Measurements from ENCODE around the gene OMG. TPM values are rescaled to one million over a fixed set of nuclear protein-coding genes. Genes with fewer than 3 reads are reported as not detected.

Gene OMG
- total RNA-seq, 1 experiment from 2014 or later, result 0.16 TPM

- no peaks in the 10 kb centered on the region for H3K9me3 Mint-ChIP-seq (ENCODE audit: unreplicated experiment)
- H3K36me3 Mint-ChIP-seq (ENCODE audit: insufficient read depth, unreplicated experiment), result peaks cover 24% of the 10 kb centered on the region
- DNase-seq (ENCODE audit: unreplicated experiment), result no peak
- peak overlapping the region; percentile 90 for H3K27ac Mint-ChIP-seq (ENCODE audit: low read depth, unreplicated experiment)
- no TSS peak for BruUV-seq (replicated peaks)
- POLR2A ChIA-PET, result interaction anchor here (1.4 to 1.8 kb wide), 3 partner anchors 9 to 76 kb away, joined by 3 to 26 read pairs (median 3); no protein-coding TSS in a partner anchor
- peaks cover 38% of the 10 kb centered on the region for H3K4me1 Mint-ChIP-seq (ENCODE audit: insufficient read depth, unreplicated experiment)
- CTCF ChIA-PET, result no interaction called here
- no peak for TF ChIP-seq CTCF (IDR thresholded peaks at IDR 0.05; ENCODE audit: unreplicated experiment)
- intact Hi-C loops (cut with micrococcal nuclease), result no loop called here
- H3K4me3 Mint-ChIP-seq (ENCODE audit: unreplicated experiment), result no peak overlapping the region
- no peaks in the 10 kb centered on the region for H3K27me3 Mint-ChIP-seq (ENCODE audit: insufficient read depth, unreplicated experiment)
Measured at GRCh38 chr17:31328160-31328535, 31.1 kb upstream of the OMG start.

GRCh38 chr17:31327534-31328159 is 30.6 kb upstream of the OMG start:
- Mint-ChIP-seq H3K36me3 (ENCODE audit: insufficient read depth, unreplicated experiment) (peaks cover 24% of the 10 kb centered on the region), H3K4me3 (ENCODE audit: unreplicated experiment) (no peak overlapping the region), H3K27me3 (ENCODE audit: insufficient read depth, unreplicated experiment) (no peaks in the 10 kb centered on the region), H3K4me1 (ENCODE audit: insufficient read depth, unreplicated experiment) (peaks cover 38% of the 10 kb centered on the region), H3K27ac (ENCODE audit: low read depth, unreplicated experiment) (peak overlapping the region; percentile 90), H3K9me3 (ENCODE audit: unreplicated experiment) (no peaks in the 10 kb centered on the region)
- intact Hi-C loops (cut with micrococcal nuclease), result no loop called here
- ChIA-PET CTCF (no interaction called here), POLR2A (interaction anchor here (1.8 kb wide), 1 partner anchor 8 kb away, joined by 26 read pairs; no protein-coding TSS in a partner anchor)
- BruUV-seq (replicated peaks), result no TSS peak
- DNase-seq (ENCODE audit: unreplicated experiment), result peak; percentile 78
- TF ChIP-seq CTCF (IDR thresholded peaks at IDR 0.05; ENCODE audit: unreplicated experiment), result no peak

- no peaks in the 10 kb centered on the region for H3K9me3 Mint-ChIP-seq (ENCODE audit: unreplicated experiment)
- ChIA-PET CTCF (no interaction called here), POLR2A (interaction anchor here (1.1 to 2.0 kb wide), 4 partner anchors 10 to 72 kb away, joined by 3 to 5 read pairs (median 4); partner anchors contain the start of gene EVI2B)
- intact Hi-C loops (cut with micrococcal nuclease), result no loop called here
- no peaks in the 10 kb centered on the region for H3K27me3 Mint-ChIP-seq (ENCODE audit: insufficient read depth, unreplicated experiment)
- TF ChIP-seq CTCF (IDR thresholded peaks at IDR 0.05; ENCODE audit: unreplicated experiment), result no peak
- H3K4me1 Mint-ChIP-seq (ENCODE audit: insufficient read depth, unreplicated experiment), result peaks cover 32% of the 10 kb centered on the region
- BruUV-seq (replicated peaks), result no TSS peak
- DNase-seq (ENCODE audit: unreplicated experiment), result no peak
- H3K36me3 Mint-ChIP-seq (ENCODE audit: insufficient read depth, unreplicated experiment), result peaks cover 21% of the 10 kb centered on the region
- no peak overlapping the region for H3K4me3 Mint-ChIP-seq (ENCODE audit: unreplicated experiment)
- H3K27ac Mint-ChIP-seq (ENCODE audit: low read depth, unreplicated experiment), result peak overlapping the region; percentile 20
Measured at GRCh38 chr17:31323551-31323950, 26.5 kb upstream of the OMG start.

GRCh38 chr17:31321966-31322365 is 24.9 kb upstream of the OMG start:
- H3K4me3 Mint-ChIP-seq (ENCODE audit: unreplicated experiment), result peak overlapping the region; percentile 54
- TF ChIP-seq CTCF (IDR thresholded peaks at IDR 0.05; ENCODE audit: unreplicated experiment), result no peak
- CTCF ChIA-PET, result no interaction called here

More at GRCh38 chr17:31321966-31322365, 24.9 kb upstream of the OMG start:
- Mint-ChIP-seq H3K9me3 (ENCODE audit: unreplicated experiment) (no peaks in the 10 kb centered on the region), H3K27ac (ENCODE audit: low read depth, unreplicated experiment) (peak overlapping the region; percentile 90), H3K4me1 (ENCODE audit: insufficient read depth, unreplicated experiment) (peaks cover 30% of the 10 kb centered on the region), H3K36me3 (ENCODE audit: insufficient read depth, unreplicated experiment) (peaks cover 21% of the 10 kb centered on the region), H3K27me3 (ENCODE audit: insufficient read depth, unreplicated experiment) (no peaks in the 10 kb centered on the region)
- no peak for DNase-seq (ENCODE audit: unreplicated experiment)
- no TSS peak for BruUV-seq (replicated peaks)
- POLR2A ChIA-PET, result interaction anchor here (0.7 to 1.3 kb wide), 3 partner anchors 18 to 52 kb away, joined by 3 to 6 read pairs (median 5); no protein-coding TSS in a partner anchor
- intact Hi-C loops (cut with micrococcal nuclease), result no loop called here
